Fibroblast of lung (primary cell): Measurements from ENCODE around the gene SAG. TPM values are rescaled to one million over a fixed set of nuclear protein-coding genes. Genes with fewer than 3 reads are reported as not detected.

ENCODE experiments used
- DNase-seq, 2 donors: peaks; one replicate each; pipeline versions ENCODE4 v3.0.0 to v3.0.0-alpha.2; 2010; ENCODE audit warnings: low read depth in 2 of 2
- H2AFZ ChIP-seq: 2 replicates; pipeline ENCODE4 v1.5.1; 2012; ENCODE audit warnings: low read length, control low read depth, inconsistent platforms
- H3K27ac ChIP-seq: 2 replicates; pipeline ENCODE4 v1.5.1; 2011; ENCODE audit warnings: low read length, control low read depth; ENCODE audit not compliant: insufficient read depth
- H3K27me3 ChIP-seq: 2 replicates; pipeline ENCODE4 v1.5.1; 2011; ENCODE audit warnings: mild to moderate bottlenecking, low read length; ENCODE audit not compliant: control insufficient read depth, insufficient read depth
- H3K36me3 ChIP-seq: 2 replicates; pipeline ENCODE4 v1.5.1; 2011; ENCODE audit warnings: low read length; ENCODE audit not compliant: control insufficient read depth, insufficient read depth
- H3K4me1 ChIP-seq: 2 replicates; pipeline ENCODE4 v1.5.1; 2011; ENCODE audit warnings: low read length; ENCODE audit not compliant: control insufficient read depth, insufficient read depth; ENCODE audit errors: extremely low read depth
- H3K4me2 ChIP-seq: 2 replicates; pipeline ENCODE4 v1.5.1; 2011; ENCODE audit warnings: low read length, control low read depth; ENCODE audit not compliant: insufficient read depth; ENCODE audit errors: extremely low read depth
- H3K4me3 ChIP-seq, 4 experiments: fragments of 200-600 bp in 1 of 4; sonication (generic) in 1 of 4; replicated peaks in 1 of 4; 2 replicates each; pipeline ENCODE4 v1.5.1; 2011 to 2016; ENCODE audit warnings: low read length in 4 of 4, low read depth in 3 of 4, mild to moderate bottlenecking in 3 of 4, control low read depth in 2 of 4, inconsistent platforms in 1 of 4, mixed read lengths in 1 of 4; ENCODE audit not compliant: insufficient read depth in 1 of 4; ENCODE audit errors: control extremely low read depth in 1 of 4
- H3K79me2 ChIP-seq: 2 replicates; pipeline ENCODE4 v1.5.1; 2012; ENCODE audit warnings: mild to moderate bottlenecking, low read length, inconsistent platforms; ENCODE audit not compliant: control insufficient read depth, insufficient read depth
- H3K9ac ChIP-seq: 2 replicates; pipeline ENCODE4 v1.5.1; 2011; ENCODE audit warnings: mild to moderate bottlenecking, low read length, control low read depth; ENCODE audit not compliant: insufficient read depth
- H3K9me3 ChIP-seq: 2 replicates; pipeline ENCODE4 v1.5.1; 2012; ENCODE audit warnings: low read depth, low read length; ENCODE audit not compliant: control insufficient read depth, insufficient read depth
- H4K20me1 ChIP-seq: 2 replicates; pipeline ENCODE4 v1.5.1; 2011; ENCODE audit warnings: low read length; ENCODE audit not compliant: control insufficient read depth, insufficient read depth; ENCODE audit errors: extremely low read depth
- CTCF ChIP-seq, 2 donors: IDR thresholded peaks in 1 of 2; conservative IDR thresholded peaks in 1 of 2; 1 replicate in 1 of 2; 2 replicates in 1 of 2; pipeline ENCODE4 v1.5.1; 2011 to 2012; ENCODE audit warnings: low read length in 2 of 2, control low read depth in 1 of 2, inconsistent platforms in 1 of 2, low read depth in 1 of 2, mild to moderate bottlenecking in 1 of 2
- EZH2 ChIP-seq: IDR thresholded peaks from 2 replicates; pipeline ENCODE4 v1.5.1; 2012; ENCODE audit warnings: low read length, control low read depth, mild to moderate bottlenecking; ENCODE audit errors: missing control alignments
- polyA minus RNA-seq: library from RNA; depleted of rRNA, polyadenylated mRNA; stranded (reverse); fragments of >200 nt; gene quantifications from 2 replicates; pipeline ENCODE4 v1.2.3, GENCODE V29; 2011; ENCODE audit warnings: low replicate concordance
- polyA plus RNA-seq, 2 donors: library from polyadenylated mRNA; depleted of rRNA in 1 of 2; stranded (reverse) in 1 of 2; unstranded in 1 of 2; fragments of >200 nt; gene quantifications; 2 replicates each; pipeline ENCODE4 v1.2.1, GENCODE V29; 2011 to 2012; ENCODE audit warnings: missing spikeins in 1 of 2
- total RNA-seq: library from RNA; depleted of rRNA; stranded (reverse); fragments of >200 nt; gene quantifications from 2 replicates; pipeline ENCODE4 v1.2.1, GENCODE V29; 2014

SAG gene
- total RNA-seq, result not detected in 2 replicates
- polyA plus RNA-seq, result not detected in 2 replicates
- not detected in 2 replicates for polyA plus RNA-seq (2012)
- not detected in 2 replicates for polyA minus RNA-seq

- H4K20me1 ChIP-seq, result no peaks in the 10 kb centered on the region
- H3K4me1 ChIP-seq, result no peaks in the 10 kb centered on the region
- H3K36me3 ChIP-seq, result no peaks in the 10 kb centered on the region
- H2AFZ ChIP-seq, result no peak within 1 kb of the TSS
- H3K27me3 ChIP-seq, result no peaks in the 10 kb centered on the region
- no peaks in the 10 kb centered on the region for H3K79me2 ChIP-seq
- no peaks in the 10 kb centered on the region for H3K9me3 ChIP-seq
- DNase-seq, result no peak
- no peak within 1 kb of the TSS for H3K27ac ChIP-seq
- H3K4me3 ChIP-seq, result no peak within 1 kb of the TSS
- no peak for TF ChIP-seq CTCF (conservative IDR thresholded peaks at IDR 0.05 in 1 of 2, IDR thresholded peaks at IDR 0.05 in 1 of 2; ENCODE audit: low read depth in 1 of 2, low read length in 2 of 2)
- no peak for TF ChIP-seq EZH2
- H3K9ac ChIP-seq, result no peak within 1 kb of the TSS
- H3K4me2 ChIP-seq, result no peak within 1 kb of the TSS
Observed at GRCh38 chr2:233307565-233307964, at the start of gene SAG. Gene SAG, plus strand, starts transcription at chr2:233307816. Its CDS starts 1,374 bp downstream, at chr2:233309190.

GRCh38 chr2:233258211-233258610, 49.4 kb upstream of the SAG start:
- Histone ChIP-seq H3K4me1 (no peaks in the 10 kb centered on the region), H3K4me2 (no peak overlapping the region), H3K27ac (no peak overlapping the region), H2AFZ (no peak overlapping the region), H4K20me1 (no peaks in the 10 kb centered on the region), H3K79me2 (peaks cover 24% of the 10 kb centered on the region), H3K27me3 (no peaks in the 10 kb centered on the region), H3K9me3 (no peaks in the 10 kb centered on the region), H3K36me3 (peaks cover 6% of the 10 kb centered on the region), H3K4me3 (no peak overlapping the region), H3K9ac (no peak overlapping the region)
- TF ChIP-seq EZH2 (no peak), CTCF (conservative IDR thresholded peaks at IDR 0.05 in 1 of 2, IDR thresholded peaks at IDR 0.05 in 1 of 2; ENCODE audit: low read depth in 1 of 2, low read length in 2 of 2) (no peak)
- DNase-seq, result no peak

- Histone ChIP-seq H3K9me3 (no peaks in the 10 kb centered on the region), H3K36me3 (peaks cover 10% of the 10 kb centered on the region), H3K4me3 (no peak overlapping the region), H3K9ac (no peak overlapping the region), H2AFZ (no peak overlapping the region), H3K79me2 (peaks cover 11% of the 10 kb centered on the region), H4K20me1 (no peaks in the 10 kb centered on the region), H3K27me3 (no peaks in the 10 kb centered on the region), H3K4me2 (no peak overlapping the region), H3K4me1 (no peaks in the 10 kb centered on the region), H3K27ac (no peak overlapping the region)
- TF ChIP-seq EZH2 (no peak), CTCF (conservative IDR thresholded peaks at IDR 0.05 in 1 of 2, IDR thresholded peaks at IDR 0.05 in 1 of 2; ENCODE audit: low read depth in 1 of 2, low read length in 2 of 2) (no peak)
- peak; percentile 6 to 44 for DNase-seq
Observed at GRCh38 chr2:233259730-233260129, 47.9 kb upstream of the SAG start.
